DND-41 (cell line): ENCODE data around the gene BCL2L11.

Experiments
- ATAC-seq: fragments of 200-7000 bp; cut with Tn5 transposase; 3 replicates; pipeline ENCODE4 v1.9.1; 2021; ENCODE audit warnings: low read depth; ENCODE audit not compliant: insufficient read depth
- DNase-seq: peaks from one replicate; pipeline ENCODE4 v3.0.0-alpha.2; 2020
- H2AFZ ChIP-seq: 2 replicates; pipeline ENCODE4 v1.6.0; 2012; ENCODE audit warnings: low read depth, low read length
- H3K27ac ChIP-seq: 2 replicates; pipeline ENCODE4 v1.5.1; 2012; ENCODE audit warnings: low read length, inconsistent platforms
- H3K27me3 ChIP-seq: fragments of 200-600 bp; sonication (generic); 2 replicates; pipeline ENCODE4 v1.6.0; 2012; ENCODE audit warnings: low read length, mild to moderate bottlenecking, inconsistent platforms; ENCODE audit not compliant: insufficient read depth, poor library complexity
- H3K36me3 ChIP-seq: 2 replicates; pipeline ENCODE4 v1.5.1; 2012; ENCODE audit warnings: low read length, inconsistent platforms; ENCODE audit not compliant: insufficient read depth
- H3K4me1 ChIP-seq: 2 replicates; pipeline ENCODE4 v1.5.1; 2012; ENCODE audit warnings: mild to moderate bottlenecking, low read length; ENCODE audit not compliant: insufficient read depth
- H3K4me2 ChIP-seq: 2 replicates; pipeline ENCODE4 v1.6.0; 2012; ENCODE audit warnings: mild to moderate bottlenecking, moderate library complexity, low read length, inconsistent platforms; ENCODE audit not compliant: insufficient read depth
- H3K4me3 ChIP-seq, 2 experiments: fragments of 200-600 bp in 1 of 2; shearing (Covaris generic) in 1 of 2; 2 replicates each; pipeline ENCODE4 v1.5.1; 2012 to 2016; ENCODE audit warnings: inconsistent platforms in 2 of 2, low read length in 2 of 2, mild to moderate bottlenecking in 2 of 2, low read depth in 1 of 2, moderate library complexity in 1 of 2
- H3K79me2 ChIP-seq: 2 replicates; pipeline ENCODE4 v1.6.0; 2012; ENCODE audit warnings: low read length, inconsistent platforms; ENCODE audit not compliant: insufficient read depth
- H3K9ac ChIP-seq: 2 replicates; pipeline ENCODE4 v1.6.0; 2012; ENCODE audit warnings: low read depth, mild to moderate bottlenecking, inconsistent platforms, low read length, moderate library complexity
- H3K9me3 ChIP-seq: 2 replicates; pipeline ENCODE4 v1.5.1; 2012; ENCODE audit warnings: low read length, moderate library complexity, mild to moderate bottlenecking, inconsistent platforms; ENCODE audit not compliant: insufficient read depth, severe bottlenecking
- H4K20me1 ChIP-seq: 2 replicates; pipeline ENCODE4 v1.6.0; 2012; ENCODE audit warnings: low read length; ENCODE audit not compliant: insufficient read depth
- CTCF ChIP-seq: IDR thresholded peaks from 2 replicates; pipeline ENCODE4 v1.5.1; 2012; ENCODE audit warnings: borderline replicate concordance, low read length, moderate library complexity, mild to moderate bottlenecking; ENCODE audit not compliant: poor library complexity, severe bottlenecking; ENCODE audit errors: extremely low read depth
- EZH2 ChIP-seq: IDR thresholded peaks from 3 replicates; pipeline ENCODE4 v1.6.1; 2012; ENCODE audit warnings: borderline replicate concordance, low read depth, mild to moderate bottlenecking, moderate library complexity, low read length, inconsistent platforms; ENCODE audit not compliant: severe bottlenecking

Gene BCL2L11

GRCh38 chr2:111145103-111145760 is 24.5 kb downstream of the BCL2L11 start:
- peaks cover 20% of the 10 kb centered on the region; the same call in 1 of the 2 replicates for H4K20me1 ChIP-seq
- no peaks in the 10 kb centered on the region for H3K27me3 ChIP-seq
- no peak overlapping the region for H2AFZ ChIP-seq
- H3K9me3 ChIP-seq: no peaks in the 10 kb centered on the region
- no peak overlapping the region for H3K9ac ChIP-seq
- ATAC-seq: no peak
- peaks cover 83% of the 10 kb centered on the region for H3K79me2 ChIP-seq
- peaks cover 73% of the 10 kb centered on the region for H3K36me3 ChIP-seq
- no peak overlapping the region for H3K4me2 ChIP-seq
- TF ChIP-seq CTCF (no peak), EZH2 (no peak)
- no peak overlapping the region for H3K4me3 ChIP-seq
- H3K4me1 ChIP-seq: peaks cover 9% of the 10 kb centered on the region
- no peak for DNase-seq
- H3K27ac ChIP-seq: 0 out of 2 replicates have a peak overlapping the region, but pooled peaks have one; percentile 37

GRCh38 chr2:111145951-111146350 is 25.2 kb downstream of the BCL2L11 start:
- Histone ChIP-seq H3K27ac (no peak overlapping the region), H3K79me2 (peaks cover 80% of the 10 kb centered on the region), H3K27me3 (no peaks in the 10 kb centered on the region), H3K9me3 (no peaks in the 10 kb centered on the region), H2AFZ (no peak overlapping the region), H3K4me1 (peaks cover 9% of the 10 kb centered on the region), H3K36me3 (peaks cover 73% of the 10 kb centered on the region), H3K4me2 (no peak overlapping the region), H3K9ac (no peak overlapping the region), H3K4me3 (no peak overlapping the region), H4K20me1 (peaks cover 15% of the 10 kb centered on the region; the same call in 1 of the 2 replicates)
- ATAC-seq (no peak), DNase-seq (no peak)
- TF ChIP-seq EZH2 (no peak), CTCF (no peak)

GRCh38 chr2:111148225-111148873 is 27.6 kb downstream of the BCL2L11 start:
- H2AFZ ChIP-seq: no peak overlapping the region
- peak overlapping the region; percentile 1; the same call in 1 of the 2 replicates for H3K27ac ChIP-seq
- TF ChIP-seq EZH2: no peak
- TF ChIP-seq CTCF: no peak
- peaks cover 7% of the 10 kb centered on the region; the same call in 1 of the 2 replicates for H3K4me1 ChIP-seq
- no peak overlapping the region for H3K4me2 ChIP-seq
- H3K27me3 ChIP-seq: no peaks in the 10 kb centered on the region
- H3K79me2 ChIP-seq: peaks cover 87% of the 10 kb centered on the region
- no peaks in the 10 kb centered on the region for H3K9me3 ChIP-seq
- H3K9ac ChIP-seq: no peak overlapping the region
- peaks cover 13% of the 10 kb centered on the region; the same call in 1 of the 2 replicates for H4K20me1 ChIP-seq
- DNase-seq (no peak), ATAC-seq (no peak)
- no peak overlapping the region for H3K4me3 ChIP-seq
- H3K36me3 ChIP-seq: peaks cover 84% of the 10 kb centered on the region
